IMR-90 (cell line): ENCODE results near the gene TRIM32. TPM values are rescaled to one million over a fixed set of nuclear protein-coding genes. Genes with fewer than 3 reads are reported as not detected.
A peak's percentile ranks its signal among the peaks of the same experiment; 100 is the strongest.

Experiments
- ATAC-seq: fragments of 200-7000 bp; cut with Tn5 transposase; 2 replicates; pipeline ENCODE4 v1.9.1; 2020; ENCODE audit warnings: low read depth, mild to moderate bottlenecking, moderate library complexity
- BruUV-seq: library from RNA; stranded (reverse); fragments of 400-500 nt; replicated peaks from 2 replicates; lab custom pipeline; 2021; lab: Mats Ljungman, UMichigan
- CTCF ChIA-PET: fragments of 300-600 bp; formaldehyde crosslinking; extraction: SDS; loops from one replicate; lab custom pipeline; 2021; ENCODE audit warnings: antibody characterized with exemption; lab: Yijun Ruan, JAX
- POLR2A ChIA-PET: fragments of 300-600 bp; sonication (Branson Sonifier 250); formaldehyde crosslinking; loops from one replicate; lab custom pipeline; 2022; ENCODE audit warnings: antibody characterized with exemption; ENCODE audit not compliant: unreplicated experiment; lab: Charles Lee
- DNase-seq: peaks from one replicate; pipeline ENCODE4 v3.0.0; 2013
- H2AFZ ChIP-seq: replicated peaks from 2 replicates; pipeline ENCODE3; 2013; ENCODE audit warnings: low read length, mild to moderate bottlenecking; ENCODE audit not compliant: poor library complexity
- H2AK5ac ChIP-seq: 2 replicates; pipeline ENCODE4 v1.6.1; 2013; ENCODE audit warnings: low read depth, low read length, inconsistent platforms
- H2AK9ac ChIP-seq: replicated peaks from 2 replicates; pipeline ENCODE3; 2013; ENCODE audit warnings: mild to moderate bottlenecking, low read depth, low read length, moderate library complexity; ENCODE audit not compliant: poor library complexity
- H2BK120ac ChIP-seq: 2 replicates; pipeline ENCODE4 v1.6.1; 2013; ENCODE audit warnings: low read depth, low read length, inconsistent platforms
- H2BK15ac ChIP-seq: 3 replicates; pipeline ENCODE4 v1.6.1; 2013; ENCODE audit warnings: low read depth, low read length, inconsistent platforms
- H2BK20ac ChIP-seq: 2 replicates; pipeline ENCODE4 v1.6.1; 2013; ENCODE audit warnings: low read depth, mild to moderate bottlenecking, inconsistent platforms, low read length, moderate library complexity
- H2BK5ac ChIP-seq: 2 replicates; pipeline ENCODE4 v1.6.1; 2013; ENCODE audit warnings: mild to moderate bottlenecking, low read depth, low read length, inconsistent platforms; ENCODE audit not compliant: poor library complexity, severe bottlenecking
- H3K14ac ChIP-seq: replicated peaks from 2 replicates; pipeline ENCODE4 v1.6.1; 2013; ENCODE audit warnings: low read depth, low read length, inconsistent platforms
- H3K18ac ChIP-seq: 2 replicates; pipeline ENCODE4 v1.6.1; 2013; ENCODE audit warnings: low read depth, low read length, control low read depth
- H3K23ac ChIP-seq: 2 replicates; pipeline ENCODE4 v1.6.1; 2013; ENCODE audit warnings: low read depth, low read length, inconsistent platforms
- H3K27ac ChIP-seq: 2 replicates; pipeline ENCODE4 v1.5.1; 2013; ENCODE audit warnings: mild to moderate bottlenecking, control low read depth, low read length; ENCODE audit not compliant: insufficient read depth
- H3K27me3 ChIP-seq: 2 replicates; pipeline ENCODE4 v1.6.1; 2013; ENCODE audit warnings: low read length; ENCODE audit not compliant: control insufficient read depth, insufficient read depth
- H3K36me3 ChIP-seq: 2 replicates; pipeline ENCODE4 v1.6.1; 2013; ENCODE audit warnings: low read length, mixed read lengths; ENCODE audit not compliant: control insufficient read depth, insufficient read depth
- H3K4ac ChIP-seq: 2 replicates; pipeline ENCODE4 v1.6.1; 2013; ENCODE audit warnings: low read depth, low read length, inconsistent platforms
- H3K4me1 ChIP-seq: 2 replicates; pipeline ENCODE4 v1.6.1; 2013; ENCODE audit warnings: low read length, mixed read lengths; ENCODE audit not compliant: control insufficient read depth, insufficient read depth
- H3K4me2 ChIP-seq: 2 replicates; pipeline ENCODE4 v1.6.1; 2013; ENCODE audit warnings: low read depth, mild to moderate bottlenecking, control low read depth, low read length, moderate library complexity
- H3K4me3 ChIP-seq: 2 replicates; pipeline ENCODE4 v1.5.1; 2013; ENCODE audit warnings: low read depth, mild to moderate bottlenecking, control low read depth, low read length, moderate library complexity; ENCODE audit not compliant: insufficient read depth
- H3K56ac ChIP-seq: 2 replicates; pipeline ENCODE4 v1.6.1; 2013; ENCODE audit warnings: low read length, inconsistent platforms; ENCODE audit not compliant: insufficient read depth; ENCODE audit errors: extremely low read depth
- H3K79me1 ChIP-seq, 2 experiments: 2 replicates each; pipeline ENCODE4 v1.6.1; 2013; ENCODE audit warnings: low read length in 2 of 2, inconsistent platforms in 1 of 2, low read depth in 1 of 2
- H3K9ac ChIP-seq: 2 replicates; pipeline ENCODE4 v1.6.1; 2013; ENCODE audit warnings: low read depth, low read length, control low read depth
- H3K9me1 ChIP-seq: 2 replicates; pipeline ENCODE4 v1.6.1; 2013; ENCODE audit warnings: low read length, inconsistent platforms; ENCODE audit not compliant: insufficient read depth
- H3K9me3 ChIP-seq: 2 replicates; pipeline ENCODE4 v1.6.1; 2013; ENCODE audit warnings: low read length; ENCODE audit not compliant: control insufficient read depth, insufficient read depth
- H4K20me1 ChIP-seq: 2 replicates; pipeline ENCODE4 v1.6.1; 2013; ENCODE audit warnings: low read length, inconsistent platforms; ENCODE audit not compliant: insufficient read depth
- H4K5ac ChIP-seq: 2 replicates; pipeline ENCODE4 v1.6.1; 2013; ENCODE audit warnings: mild to moderate bottlenecking, low read depth, low read length, control low read depth
- H4K8ac ChIP-seq, 2 experiments: 2 replicates each; pipeline ENCODE4 v1.6.1; 2013; ENCODE audit warnings: low read depth in 2 of 2, low read length in 2 of 2, control low read depth in 1 of 2, inconsistent platforms in 1 of 2
- H4K91ac ChIP-seq: 2 replicates; pipeline ENCODE4 v1.6.1; 2013; ENCODE audit warnings: low read depth, low read length, inconsistent platforms; ENCODE audit not compliant: insufficient read depth
- BHLHE40 ChIP-seq: fragments of 150-350 bp; IDR thresholded peaks from 2 replicates; pipeline ENCODE4 v1.6.1; 2016; ENCODE audit warnings: mild to moderate bottlenecking, low read depth, low read length
- CHD1 ChIP-seq: IDR thresholded peaks from 2 replicates; pipeline ENCODE4 v1.6.1; 2012; ENCODE audit warnings: low read depth, low read length, improper control_type of control experiment
- MAFK ChIP-seq: IDR thresholded peaks from 2 replicates; pipeline ENCODE4 v1.6.1; 2012; ENCODE audit warnings: low read depth, low read length, improper control_type of control experiment
- MAZ ChIP-seq: IDR thresholded peaks from 2 replicates; pipeline ENCODE4 v1.6.1; 2012; ENCODE audit warnings: low read depth, mild to moderate bottlenecking, low read length, improper control_type of control experiment, moderate library complexity, borderline replicate concordance
- NFE2L2 ChIP-seq: fragments of 150-350 bp; IDR thresholded peaks from 2 replicates; pipeline ENCODE4 v1.6.1; 2016; ENCODE audit warnings: low read depth, mild to moderate bottlenecking, low read length
- POLR2A ChIP-seq: IDR thresholded peaks from 2 replicates; pipeline ENCODE4 v1.6.1; 2012; ENCODE audit warnings: mild to moderate bottlenecking, low read depth, low read length
- RAD21 ChIP-seq: IDR thresholded peaks from 2 replicates; pipeline ENCODE4 v1.6.1; 2012; ENCODE audit warnings: low read length, improper control_type of control experiment
- RFX5 ChIP-seq: IDR thresholded peaks from 2 replicates; pipeline ENCODE4 v1.8.0; 2012; ENCODE audit warnings: low read depth, mild to moderate bottlenecking, low read length, moderate library complexity
- SMC3 ChIP-seq: fragments of 150-350 bp; IDR thresholded peaks from 2 replicates; pipeline ENCODE4 v1.6.1; 2016; ENCODE audit warnings: low read depth, mild to moderate bottlenecking, antibody characterized with exemption, low read length, moderate library complexity
- WGBS, 2 experiments: methylation state at CpG; one replicate each; pipeline versions ENCODE4 v1.1.5 to v1.1.7; 2013; ENCODE audit warnings: missing lambda C conversion rate in 2 of 2; ENCODE audit not compliant: insufficient read length in 1 of 2; ENCODE audit errors: extremely low coverage in 2 of 2; 5-methylcytosine and 5-hydroxymethylcytosine counted together
- dilution Hi-C: fragments of 300-500 bp; cut with HindIII; formaldehyde crosslinking; loops from one replicate; pipeline ENCODE4 v1.14.3; 2018; ENCODE audit warnings: low sequenced_read_pairs; ENCODE audit not compliant: unreplicated experiment
- in situ Hi-C: fragments of 300-500 bp; cut with MboI; formaldehyde crosslinking; loops from 3 replicates; pipeline ENCODE4 v1.14.3; 2019; ENCODE audit warnings: low sequenced_read_pairs, inconsistent platforms, mixed read lengths
- intact Hi-C: fragments of 100-400 bp; cut with micrococcal nuclease; formaldehyde crosslinking; loops from 2 replicates; pipeline ENCODE4 v1.10.0; 2022
- polyA plus RNA-seq, 3 experiments: library from polyadenylated mRNA; depleted of rRNA; stranded (reverse); fragments of >200 nt; gene quantifications; 2 replicates each; pipeline ENCODE4 v1.2.3, GENCODE V29; 2012; ENCODE audit warnings: low replicate concordance in 1 of 3
- total RNA-seq: library from RNA; depleted of rRNA; stranded (reverse); fragments of >200 nt; gene quantifications from 2 replicates; pipeline ENCODE4 v1.2.3, GENCODE V29; 2012
- TF ChIP-seq, protein P1 (sequence below): fragments of 150-350 bp; IDR thresholded peaks from 2 replicates; pipeline ENCODE4 v1.6.1; 2016; ENCODE audit warnings: low read depth, mild to moderate bottlenecking, low read length, moderate library complexity, borderline replicate concordance
- TF ChIP-seq, protein P2 (sequence below): conservative IDR thresholded peaks from 2 replicates; pipeline ENCODE4 v1.5.1; 2012; ENCODE audit warnings: mild to moderate bottlenecking, low read depth, low read length, improper control_type of control experiment

TRIM32 gene
- total and polyA plus RNA-seq, 2 of the 4 experiments (the other 2 are of a cell fraction) = 12.8 to 31.0 TPM

DNA sequence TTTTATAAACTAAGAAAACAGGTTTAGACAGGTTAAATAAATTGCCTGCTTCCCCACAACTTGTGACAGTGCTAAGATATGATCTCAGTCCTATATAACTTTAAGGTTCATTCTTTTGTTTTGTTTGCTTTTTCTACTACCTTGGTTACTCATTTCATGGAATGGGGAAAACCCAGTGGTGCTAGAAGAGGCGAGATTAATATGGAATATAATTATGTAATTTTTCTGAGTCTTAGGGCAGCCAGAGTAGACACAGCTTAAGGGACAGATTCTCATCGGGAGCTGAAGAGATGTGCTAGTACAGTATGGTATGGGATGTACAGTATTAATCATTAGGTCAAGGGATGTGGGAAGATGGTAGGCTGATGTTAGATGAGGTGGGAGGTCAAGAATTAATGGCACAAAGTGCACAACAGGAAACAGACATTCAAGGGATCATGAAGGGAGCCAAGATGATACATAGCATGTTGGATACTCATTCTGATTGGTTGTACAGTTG, 6.2 kb downstream of the TRIM32 start:
- CTCF ChIA-PET = interaction anchor here (0.5 kb wide), 1 partner anchor 547 kb away, joined by 3 read pairs; no protein-coding TSS in a partner anchor
- no peak overlapping the region for H3K56ac ChIP-seq
- H3K4me2 ChIP-seq = no peak overlapping the region
- no peaks in the 10 kb centered on the region for H3K9me3 ChIP-seq
- ATAC-seq (peak; percentile 13), DNase-seq (peak; percentile 54)
- H2BK15ac ChIP-seq = no peak overlapping the region
- dilution Hi-C loops = no loop called here
- H3K36me3 ChIP-seq = peaks cover 8% of the 10 kb centered on the region
- H4K8ac ChIP-seq = no peak overlapping the region
- no peak overlapping the region for H2AFZ ChIP-seq
- peaks cover 20% of the 10 kb centered on the region for H3K9me1 ChIP-seq
- 57% methylated on average over 1 of the region's 2 CpGs; no CpG with 5 or more reads in 1 of the 2 experiments for WGBS, 2 experiments
- in situ Hi-C loops = no loop called here
- H3K4me3 ChIP-seq = no peak overlapping the region
- intact Hi-C loops = no loop called here
- no peak overlapping the region for H3K18ac ChIP-seq
- H3K14ac ChIP-seq = no peak overlapping the region
- peaks cover 70% of the 10 kb centered on the region for H4K20me1 ChIP-seq
- BruUV-seq = no TSS peak
- no peaks in the 10 kb centered on the region for H3K27me3 ChIP-seq
- POLR2A ChIA-PET = no interaction called here
- no peak overlapping the region for H2AK9ac ChIP-seq
- no peak overlapping the region for H4K91ac ChIP-seq
- H3K9ac ChIP-seq = no peak overlapping the region
- no peak overlapping the region for H3K23ac ChIP-seq
- H2BK120ac ChIP-seq = no peak overlapping the region
- peaks cover 52 to 84% of the 10 kb centered on the region in 2 experiments for H3K79me1 ChIP-seq
- no peak overlapping the region for H2AK5ac ChIP-seq
- TF ChIP-seq, protein P1, sequence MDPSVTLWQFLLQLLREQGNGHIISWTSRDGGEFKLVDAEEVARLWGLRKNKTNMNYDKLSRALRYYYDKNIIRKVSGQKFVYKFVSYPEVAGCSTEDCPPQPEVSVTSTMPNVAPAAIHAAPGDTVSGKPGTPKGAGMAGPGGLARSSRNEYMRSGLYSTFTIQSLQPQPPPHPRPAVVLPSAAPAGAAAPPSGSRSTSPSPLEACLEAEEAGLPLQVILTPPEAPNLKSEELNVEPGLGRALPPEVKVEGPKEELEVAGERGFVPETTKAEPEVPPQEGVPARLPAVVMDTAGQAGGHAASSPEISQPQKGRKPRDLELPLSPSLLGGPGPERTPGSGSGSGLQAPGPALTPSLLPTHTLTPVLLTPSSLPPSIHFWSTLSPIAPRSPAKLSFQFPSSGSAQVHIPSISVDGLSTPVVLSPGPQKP = no peak
- TF ChIP-seq BHLHE40 = no peak
- no peak for TF ChIP-seq POLR2A
- no peak for TF ChIP-seq RAD21
- TF ChIP-seq, protein P2, sequence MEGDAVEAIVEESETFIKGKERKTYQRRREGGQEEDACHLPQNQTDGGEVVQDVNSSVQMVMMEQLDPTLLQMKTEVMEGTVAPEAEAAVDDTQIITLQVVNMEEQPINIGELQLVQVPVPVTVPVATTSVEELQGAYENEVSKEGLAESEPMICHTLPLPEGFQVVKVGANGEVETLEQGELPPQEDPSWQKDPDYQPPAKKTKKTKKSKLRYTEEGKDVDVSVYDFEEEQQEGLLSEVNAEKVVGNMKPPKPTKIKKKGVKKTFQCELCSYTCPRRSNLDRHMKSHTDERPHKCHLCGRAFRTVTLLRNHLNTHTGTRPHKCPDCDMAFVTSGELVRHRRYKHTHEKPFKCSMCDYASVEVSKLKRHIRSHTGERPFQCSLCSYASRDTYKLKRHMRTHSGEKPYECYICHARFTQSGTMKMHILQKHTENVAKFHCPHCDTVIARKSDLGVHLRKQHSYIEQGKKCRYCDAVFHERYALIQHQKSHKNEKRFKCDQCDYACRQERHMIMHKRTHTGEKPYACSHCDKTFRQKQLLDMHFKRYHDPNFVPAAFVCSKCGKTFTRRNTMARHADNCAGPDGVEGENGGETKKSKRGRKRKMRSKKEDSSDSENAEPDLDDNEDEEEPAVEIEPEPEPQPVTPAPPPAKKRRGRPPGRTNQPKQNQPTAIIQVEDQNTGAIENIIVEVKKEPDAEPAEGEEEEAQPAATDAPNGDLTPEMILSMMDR = no peak
- no peak for TF ChIP-seq RFX5
- no peak for TF ChIP-seq MAFK
- TF ChIP-seq NFE2L2 = no peak
- TF ChIP-seq CHD1 = no peak
- TF ChIP-seq MAZ = no peak
- no peak for TF ChIP-seq SMC3
- H3K4me1 ChIP-seq = peaks cover 16% of the 10 kb centered on the region
- no peak overlapping the region for H2BK5ac ChIP-seq
- H2BK20ac ChIP-seq = no peak overlapping the region
- no peak overlapping the region for H4K5ac ChIP-seq
- H3K4ac ChIP-seq = no peak overlapping the region
- H3K27ac ChIP-seq = no peak overlapping the region
